Colonic mucosa (tissue), 4 donors: ENCODE measurements around the gene IQGAP2. TPM values are rescaled to one million over a fixed set of nuclear protein-coding genes. Genes with fewer than 3 reads are reported as not detected.
"Not testable (repeated sequence)": the region's sequence is repeated elsewhere in the genome, so short reads cannot be mapped to it uniquely, and the experiment has no call there.

Source experiments
- DNase-seq: peaks from one replicate; pipeline ENCODE4 v3.0.0-alpha.2; 2020
- H3K27ac ChIP-seq: fragments of 200-600 bp; one replicate; pipeline ENCODE4 v1.8.0; 2021
- H3K27me3 ChIP-seq: fragments of 200-600 bp; one replicate; pipeline ENCODE4 v1.8.0; 2021
- H3K36me3 ChIP-seq: fragments of 200-600 bp; one replicate; pipeline ENCODE4 v1.8.0; 2021
- H3K4me1 ChIP-seq: fragments of 200-600 bp; one replicate; pipeline ENCODE4 v1.8.0; 2021; ENCODE audit warnings: mild to moderate bottlenecking
- H3K4me3 ChIP-seq: fragments of 200-600 bp; one replicate; pipeline ENCODE4 v1.8.0; 2021
- H3K9ac ChIP-seq, 2 donors: one replicate each; pipeline ENCODE4 v1.7.0; 2013; ENCODE audit warnings: control low read depth in 2 of 2, low read depth in 2 of 2, low read length in 2 of 2
- H3K9me3 ChIP-seq: fragments of 200-600 bp; one replicate; pipeline ENCODE4 v1.8.0; 2021
- CTCF ChIP-seq: fragments of 200-600 bp; IDR thresholded peaks from one replicate; pipeline ENCODE4 v1.8.0; 2022; ENCODE audit warnings: antibody characterized with exemption, mild to moderate bottlenecking
- intact Hi-C: fragments of 100-400 bp; cut with DNase I; formaldehyde crosslinking; loops from one replicate; pipeline ENCODE4 v1.14.1; 2022
- total RNA-seq, 2 donors: library from RNA; stranded (reverse); fragmentation: NEBNext Ultra II Directional in 1 of 2; extraction: Animal tissue kit (Norgen Biotek cat#: 25700) in 1 of 2; gene quantifications; one replicate each; pipeline ENCODE4 v1.2.1, GENCODE V29; 2021
- donor health status: healthy.
- donor health status: DM: no; HTN: no; CAD: no.
- donor health status: DM: no; HTN: no; CAD: no.

IQGAP2 gene
- total RNA-seq, 2 donors from 2014 or later = 62.2 to 75.6 TPM

- H3K27me3 ChIP-seq = no peaks in the 10 kb centered on the region
- H3K4me1 ChIP-seq = no peaks in the 10 kb centered on the region
- H3K4me3 ChIP-seq = no peak overlapping the region
- H3K27ac ChIP-seq = no peak overlapping the region
- H3K9me3 ChIP-seq = no peaks in the 10 kb centered on the region
- TF ChIP-seq CTCF = no peak
- DNase-seq = no peak
- intact Hi-C loops = no loop called here
- H3K36me3 ChIP-seq = no peaks in the 10 kb centered on the region
- H3K9ac ChIP-seq = no peak overlapping the region
Observed at GRCh38 chr5:76595755-76596481, 192.8 kb downstream of the IQGAP2 start.

GRCh38 chr5:76598531-76598930, 195.4 kb downstream of the IQGAP2 start:
- H3K27me3 ChIP-seq = no peaks in the 10 kb centered on the region
- no peak for TF ChIP-seq CTCF
- intact Hi-C loops = no loop called here
- no peak for DNase-seq
- H3K4me3 ChIP-seq = no peak overlapping the region
- no peak overlapping the region for H3K9ac ChIP-seq
- no peaks in the 10 kb centered on the region for H3K36me3 ChIP-seq
- H3K27ac ChIP-seq = no peak overlapping the region
- H3K4me1 ChIP-seq = no peaks in the 10 kb centered on the region
- no peaks in the 10 kb centered on the region for H3K9me3 ChIP-seq

- intact Hi-C loops = loop anchor here (2.0 kb wide), 1 partner anchor 174 kb away; no protein-coding TSS in a partner anchor
- H3K4me3 ChIP-seq = no peak overlapping the region
Observed at GRCh38 chr5:76600716-76601115, 197.6 kb downstream of the IQGAP2 start.

GRCh38 chr5:76601470-76601869, 198.4 kb downstream of the IQGAP2 start:
- TF ChIP-seq CTCF = peak; percentile 69
- Histone ChIP-seq H3K9ac (no peak overlapping the region), H3K27ac (no peak overlapping the region), H3K4me1 (peaks cover 3% of the 10 kb centered on the region), H3K27me3 (no peaks in the 10 kb centered on the region), H3K4me3 (no peak overlapping the region), H3K9me3 (no peaks in the 10 kb centered on the region), H3K36me3 (no peaks in the 10 kb centered on the region)
- intact Hi-C loops = loop anchor here (2.0 kb wide), 1 partner anchor 173 kb away; no protein-coding TSS in a partner anchor
- DNase-seq = peak; percentile 31

More at GRCh38 chr5:76600716-76601115, 197.6 kb downstream of the IQGAP2 start:
- no peaks in the 10 kb centered on the region for H3K36me3 ChIP-seq
- H3K27me3 ChIP-seq = no peaks in the 10 kb centered on the region
- no peak overlapping the region for H3K27ac ChIP-seq
- no peak for TF ChIP-seq CTCF
- no peaks in the 10 kb centered on the region for H3K9me3 ChIP-seq
- DNase-seq = no peak
- peaks cover 3% of the 10 kb centered on the region for H3K4me1 ChIP-seq
- H3K9ac ChIP-seq = no peak overlapping the region

- no peak overlapping the region for H3K27ac ChIP-seq
- no peak for DNase-seq
- H3K36me3 ChIP-seq = no peaks in the 10 kb centered on the region
- intact Hi-C loops = no loop called here
- no peaks in the 10 kb centered on the region for H3K27me3 ChIP-seq
- H3K4me3 ChIP-seq = no peak overlapping the region
- H3K4me1 ChIP-seq = peaks cover 3% of the 10 kb centered on the region
- no peaks in the 10 kb centered on the region for H3K9me3 ChIP-seq
- no peak for TF ChIP-seq CTCF
- H3K9ac ChIP-seq = no peak overlapping the region
Observed at GRCh38 chr5:76602094-76602726, 199.1 kb downstream of the IQGAP2 start.

GRCh38 chr5:76603991-76604390, 200.9 kb downstream of the IQGAP2 start:
- intact Hi-C loops, H3K9ac ChIP-seq, H3K9me3 ChIP-seq, DNase-seq, H3K36me3 ChIP-seq, H3K27me3 ChIP-seq, H3K27ac ChIP-seq, H3K4me1 ChIP-seq, H3K4me3 ChIP-seq: not testable (repeated sequence)
